ENCODE results near the gene MAGEA9. TPM values are rescaled to one million over a fixed set of nuclear protein-coding genes. Genes with fewer than 3 reads are reported as not detected.

MAGEA9 gene
- total and polyA plus RNA-seq, 2 donors (not counting 3 experiments of a cell fraction or from before 2014, with no cell fraction given) = not detected

GRCh38 chrX:149807747-149808458 lies 26.2 kb downstream of the MAGEA9 start:
- BruUV-seq (replicated peaks) = no TSS peak
- dilution Hi-C loops (cut with MboI; ENCODE audit: extremely low pct_ligation_motif_present, low sequenced_read_pairs) = no loop called here
- CTCF ChIA-PET = no interaction called here
- Histone ChIP-seq H3K27me3 (ENCODE audit: control insufficient read depth in 2 of 2, insufficient read depth in 2 of 2, low read length in 2 of 2) (no peaks in the 10 kb centered on the region), H3K9ac (replicated peaks; ENCODE audit: extremely low read depth, insufficient read depth, low read length) (no peak overlapping the region), H3K4me2 (ENCODE audit: insufficient read depth, low read length) (no peak overlapping the region), H3K27ac (ENCODE audit: insufficient read depth, low read depth, low read length) (no peak overlapping the region), H3K4me1 (ENCODE audit: control insufficient read depth, extremely low read depth, insufficient read depth, low read length) (no peaks in the 10 kb centered on the region), H3K9me1 (replicated peaks; ENCODE audit: control insufficient read depth, extremely low read depth, insufficient read depth, low read length) (no peaks in the 10 kb centered on the region), H4K20me1 (replicated peaks; ENCODE audit: control insufficient read depth, extremely low read depth, insufficient read depth, low read length) (no peaks in the 10 kb centered on the region), H3K36me3 (ENCODE audit: control insufficient read depth in 2 of 2, extremely low read depth in 1 of 2, insufficient read depth in 2 of 2, low read length in 2 of 2) (no peaks in the 10 kb centered on the region), H2AFZ (ENCODE audit: low read depth, low read length) (no peak overlapping the region), H3K9me3 (replicated peaks; ENCODE audit: control insufficient read depth, insufficient read depth, low read length) (no peaks in the 10 kb centered on the region), H3K4me3 (replicated peaks in 1 of 3; ENCODE audit: insufficient read depth in 1 of 3, low read depth in 1 of 3, low read length in 3 of 3) (no peak overlapping the region), H3K79me2 (ENCODE audit: control insufficient read depth, insufficient read depth, low read length) (no peaks in the 10 kb centered on the region)
- no peak for DNase-seq (ENCODE audit: low read depth, low spot score)
- no peak for FAIRE-seq
- TF ChIP-seq EZH2 (IDR thresholded peaks at IDR 0.05; ENCODE audit: borderline replicate concordance, low read depth, low read length, severe bottlenecking) (no peak), MAX (IDR thresholded peaks at IDR 0.05; ENCODE audit: insufficient read depth, insufficient read length) (no peak)
- POLR2A ChIA-PET = no interaction called here
- intact Hi-C loops (cut with micrococcal nuclease) = no loop called here

- Histone ChIP-seq H3K27me3 (ENCODE audit: control insufficient read depth in 2 of 2, insufficient read depth in 2 of 2, low read length in 2 of 2) (no peaks in the 10 kb centered on the region), H2AFZ (ENCODE audit: low read depth, low read length) (no peak overlapping the region), H4K20me1 (replicated peaks; ENCODE audit: control insufficient read depth, extremely low read depth, insufficient read depth, low read length) (no peaks in the 10 kb centered on the region), H3K4me1 (ENCODE audit: control insufficient read depth, extremely low read depth, insufficient read depth, low read length) (no peaks in the 10 kb centered on the region), H3K9me3 (replicated peaks; ENCODE audit: control insufficient read depth, insufficient read depth, low read length) (no peaks in the 10 kb centered on the region), H3K4me2 (ENCODE audit: insufficient read depth, low read length) (no peak overlapping the region), H3K4me3 (replicated peaks in 1 of 3; ENCODE audit: insufficient read depth in 1 of 3, low read depth in 1 of 3, low read length in 3 of 3) (no peak overlapping the region), H3K36me3 (ENCODE audit: control insufficient read depth in 2 of 2, extremely low read depth in 1 of 2, insufficient read depth in 2 of 2, low read length in 2 of 2) (no peaks in the 10 kb centered on the region), H3K27ac (ENCODE audit: insufficient read depth, low read depth, low read length) (no peak overlapping the region), H3K9me1 (replicated peaks; ENCODE audit: control insufficient read depth, extremely low read depth, insufficient read depth, low read length) (no peaks in the 10 kb centered on the region), H3K79me2 (ENCODE audit: control insufficient read depth, insufficient read depth, low read length) (no peaks in the 10 kb centered on the region), H3K9ac (replicated peaks; ENCODE audit: extremely low read depth, insufficient read depth, low read length) (no peak overlapping the region)
- TF ChIP-seq MYC (IDR thresholded peaks at IDR 0.05; ENCODE audit: low read depth, low read length) (no peak), EZH2 (IDR thresholded peaks at IDR 0.05; ENCODE audit: borderline replicate concordance, low read depth, low read length, severe bottlenecking) (no peak), JUN (IDR thresholded peaks at IDR 0.05; ENCODE audit: borderline replicate concordance, insufficient read depth, insufficient read length, low read depth) (no peak), MAX (IDR thresholded peaks at IDR 0.05; ENCODE audit: insufficient read depth, insufficient read length) (no peak), POLR2A (IDR thresholded peaks at IDR 0.05; ENCODE audit: low read depth, low read length) (no peak), CTCF (IDR thresholded peaks at IDR 0.05; ENCODE audit: extremely low read depth in 1 of 2, insufficient read depth in 1 of 2, low read depth in 1 of 2, low read length in 2 of 2) (no peak), FOS (IDR thresholded peaks at IDR 0.05; ENCODE audit: borderline replicate concordance, insufficient read depth, low read length) (no peak), GATA2 (IDR thresholded peaks at IDR 0.05; ENCODE audit: insufficient read depth, insufficient read length, low read depth, low read length) (no peak), POLR2AphosphoS5 (IDR thresholded peaks at IDR 0.05; ENCODE audit: insufficient read depth, low read depth, low read length) (no peak)
- no peak for DNase-seq (ENCODE audit: low read depth, low spot score)
- dilution Hi-C loops (cut with MboI; ENCODE audit: extremely low pct_ligation_motif_present, low sequenced_read_pairs) = no loop called here
- ChIA-PET CTCF (no interaction called here), POLR2A (no interaction called here)
- no peak for FAIRE-seq
- intact Hi-C loops (cut with micrococcal nuclease) = no loop called here
- BruUV-seq (replicated peaks) = no TSS peak
These were observed 36.9 kb downstream of the MAGEA9 start for GRCh38 chrX:149818652-149819051.

Measured in endothelial cell of umbilical vein (primary cell).